Tibial nerve (tissue), 4 donors: Measurements from ENCODE around the gene ZNF610.

Source experiments
- EP300 ChIP-seq, 2 donors: sonication (generic); formaldehyde crosslinking; IDR thresholded peaks; one replicate each; pipeline ENCODE4 v1.6.1; 2017; ENCODE audit warnings: antibody characterized with exemption in 2 of 2, mild to moderate bottlenecking in 1 of 2
- TF ChIP-seq, protein P1 (sequence below), 5 experiments: fragments of 200-600 bp in 3 of 5; fragments of 450-650 bp in 2 of 5; sonication (generic) in 3 of 5; IDR thresholded peaks; one replicate each; pipeline ENCODE4 v1.5.1; 2016 to 2019; ENCODE audit warnings: antibody characterized with exemption in 5 of 5, mild to moderate bottlenecking in 3 of 5, moderate library complexity in 2 of 5

DNA sequence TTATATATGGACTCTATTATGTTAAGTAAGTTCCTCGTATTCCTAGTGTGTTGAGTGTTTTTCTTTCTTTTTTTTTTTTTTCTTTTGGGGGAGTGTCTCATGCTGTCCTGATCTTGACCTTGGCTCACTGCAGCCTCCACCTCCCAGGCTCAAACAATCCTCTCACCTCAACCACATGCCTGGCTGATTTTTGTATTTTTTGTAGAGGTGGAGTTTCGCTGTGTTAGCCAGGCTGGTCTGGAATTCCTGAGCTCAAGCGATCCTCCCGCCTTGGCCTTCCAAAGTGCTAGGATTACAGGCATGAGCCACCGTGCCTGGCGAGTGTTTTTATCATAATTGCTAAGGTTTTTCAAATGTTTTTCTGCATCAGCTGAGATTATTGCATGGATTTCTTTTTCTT, 49.8 kb upstream of the ZNF610 start:
- TF ChIP-seq, protein P1, sequence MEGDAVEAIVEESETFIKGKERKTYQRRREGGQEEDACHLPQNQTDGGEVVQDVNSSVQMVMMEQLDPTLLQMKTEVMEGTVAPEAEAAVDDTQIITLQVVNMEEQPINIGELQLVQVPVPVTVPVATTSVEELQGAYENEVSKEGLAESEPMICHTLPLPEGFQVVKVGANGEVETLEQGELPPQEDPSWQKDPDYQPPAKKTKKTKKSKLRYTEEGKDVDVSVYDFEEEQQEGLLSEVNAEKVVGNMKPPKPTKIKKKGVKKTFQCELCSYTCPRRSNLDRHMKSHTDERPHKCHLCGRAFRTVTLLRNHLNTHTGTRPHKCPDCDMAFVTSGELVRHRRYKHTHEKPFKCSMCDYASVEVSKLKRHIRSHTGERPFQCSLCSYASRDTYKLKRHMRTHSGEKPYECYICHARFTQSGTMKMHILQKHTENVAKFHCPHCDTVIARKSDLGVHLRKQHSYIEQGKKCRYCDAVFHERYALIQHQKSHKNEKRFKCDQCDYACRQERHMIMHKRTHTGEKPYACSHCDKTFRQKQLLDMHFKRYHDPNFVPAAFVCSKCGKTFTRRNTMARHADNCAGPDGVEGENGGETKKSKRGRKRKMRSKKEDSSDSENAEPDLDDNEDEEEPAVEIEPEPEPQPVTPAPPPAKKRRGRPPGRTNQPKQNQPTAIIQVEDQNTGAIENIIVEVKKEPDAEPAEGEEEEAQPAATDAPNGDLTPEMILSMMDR (IDR thresholded peaks at IDR 0.05): no peak
- TF ChIP-seq EP300 (IDR thresholded peaks at IDR 0.05): no peak
